Activated CD8-positive, alpha-beta memory T cell treated with anti-CD3 and anti-CD28 coated beads, Interleukin-2, amount 10 ng/mL, durations not matched to agents 7 days and 5 days (primary cell): ENCODE results near the gene CACNA1B. TPM values are rescaled to one million over a fixed set of nuclear protein-coding genes. Genes with fewer than 3 reads are reported as not detected.

ENCODE experiments used
- ATAC-seq: fragments of 150-1000 bp; cut with Tn5 transposase; one replicate; pipeline ENCODE4 v1.10.0; 2021; ENCODE audit warnings: moderate library complexity
- CTCF ChIA-PET: fragments of 350-600 bp; sonication (Branson Sonifier 250); formaldehyde crosslinking; loops from one replicate; lab custom pipeline; 2021; ENCODE audit warnings: antibody characterized with exemption; lab: Charles Lee
- DNase-seq: peaks from one replicate; pipeline ENCODE4 v3.0.0-alpha.2; 2020
- H3K27ac Mint-ChIP-seq: one replicate; pipeline ENCODE4 v1.8.0; 2021; ENCODE audit warnings: mild to moderate bottlenecking, mixed read lengths
- H3K27me3 Mint-ChIP-seq: one replicate; pipeline ENCODE4 v1.8.0; 2021; ENCODE audit warnings: mixed read lengths
- H3K36me3 Mint-ChIP-seq: one replicate; pipeline ENCODE4 v1.8.0; 2021; ENCODE audit warnings: mild to moderate bottlenecking, mixed read lengths
- H3K4me1 Mint-ChIP-seq: one replicate; pipeline ENCODE4 v1.8.0; 2021; ENCODE audit warnings: mixed read lengths
- H3K4me3 Mint-ChIP-seq: one replicate; pipeline ENCODE4 v1.8.0; 2021; ENCODE audit warnings: mild to moderate bottlenecking, moderate library complexity, mixed read lengths
- H3K9me3 Mint-ChIP-seq: one replicate; pipeline ENCODE4 v1.8.0; 2022; ENCODE audit warnings: low read depth, mixed read lengths
- total RNA-seq, 2 experiments: library from RNA; stranded (reverse); gene quantifications; one replicate each; pipeline ENCODE4 v1.2.3, GENCODE V29; 2021

CACNA1B gene
- total RNA-seq, 2 experiments from 2014 or later, result not detected

GRCh38 chr9:137987244-137988030 is 109.9 kb downstream of the CACNA1B start:
- no peak for DNase-seq
- H3K9me3 Mint-ChIP-seq, result no peaks in the 10 kb centered on the region
- CTCF ChIA-PET, result no interaction called here

GRCh38 chr9:137988051-137988450 is 110.5 kb downstream of the CACNA1B start:
- Mint-ChIP-seq H3K36me3 (no peaks in the 10 kb centered on the region), H3K27ac (no peak overlapping the region), H3K4me1 (no peaks in the 10 kb centered on the region), H3K4me3 (no peak overlapping the region), H3K9me3 (no peaks in the 10 kb centered on the region), H3K27me3 (peaks cover 29% of the 10 kb centered on the region)
- ATAC-seq (no peak), DNase-seq (no peak)
- CTCF ChIA-PET, result no interaction called here

More at GRCh38 chr9:137987244-137988030, 109.9 kb downstream of the CACNA1B start:
- Mint-ChIP-seq H3K4me1 (no peaks in the 10 kb centered on the region), H3K4me3 (no peak overlapping the region), H3K27ac (no peak overlapping the region), H3K27me3 (peaks cover 26% of the 10 kb centered on the region), H3K36me3 (no peaks in the 10 kb centered on the region)
- ATAC-seq, result no peak

- H3K27me3 Mint-ChIP-seq, result peaks cover 33% of the 10 kb centered on the region
- ATAC-seq (no peak), DNase-seq (no peak)
- no peak overlapping the region for H3K4me3 Mint-ChIP-seq
- CTCF ChIA-PET, result no interaction called here
- H3K9me3 Mint-ChIP-seq, result no peaks in the 10 kb centered on the region
- no peaks in the 10 kb centered on the region for H3K4me1 Mint-ChIP-seq
- no peak overlapping the region for H3K27ac Mint-ChIP-seq
- no peaks in the 10 kb centered on the region for H3K36me3 Mint-ChIP-seq
These were observed 111.1 kb downstream of the CACNA1B start for GRCh38 chr9:137988701-137989100.

GRCh38 chr9:137989156-137989555 is 111.6 kb downstream of the CACNA1B start:
- no peak overlapping the region for H3K27ac Mint-ChIP-seq
- no peak for DNase-seq
- H3K4me3 Mint-ChIP-seq, result no peak overlapping the region
- peaks cover 34% of the 10 kb centered on the region for H3K27me3 Mint-ChIP-seq
- H3K36me3 Mint-ChIP-seq, result no peaks in the 10 kb centered on the region
- ATAC-seq, result no peak
- H3K4me1 Mint-ChIP-seq, result no peaks in the 10 kb centered on the region
- CTCF ChIA-PET, result no interaction called here
- H3K9me3 Mint-ChIP-seq, result no peaks in the 10 kb centered on the region

- no peak overlapping the region for H3K27ac Mint-ChIP-seq
- H3K4me3 Mint-ChIP-seq, result no peak overlapping the region
- H3K27me3 Mint-ChIP-seq, result peaks cover 36% of the 10 kb centered on the region
- H3K36me3 Mint-ChIP-seq, result no peaks in the 10 kb centered on the region
- no peaks in the 10 kb centered on the region for H3K4me1 Mint-ChIP-seq
- CTCF ChIA-PET, result no interaction called here
- DNase-seq (no peak), ATAC-seq (no peak)
- no peaks in the 10 kb centered on the region for H3K9me3 Mint-ChIP-seq
These were observed 112.6 kb downstream of the CACNA1B start for GRCh38 chr9:137989999-137990715.

GRCh38 chr9:138003485-138004190 is 126.1 kb downstream of the CACNA1B start:
- CTCF ChIA-PET, result interaction anchor here (0.7 kb wide), 1 partner anchor 237 kb away, joined by 3 read pairs; no protein-coding TSS in a partner anchor
- H3K27me3 Mint-ChIP-seq, result peaks cover 3% of the 10 kb centered on the region
- H3K4me3 Mint-ChIP-seq, result no peak overlapping the region
- no peaks in the 10 kb centered on the region for H3K9me3 Mint-ChIP-seq
- H3K36me3 Mint-ChIP-seq, result no peaks in the 10 kb centered on the region
- DNase-seq (no peak), ATAC-seq (no peak)
- no peak overlapping the region for H3K27ac Mint-ChIP-seq
- H3K4me1 Mint-ChIP-seq, result no peaks in the 10 kb centered on the region

- CTCF ChIA-PET, result no interaction called here
- Mint-ChIP-seq H3K27ac (no peak overlapping the region), H3K36me3 (no peaks in the 10 kb centered on the region), H3K4me1 (no peaks in the 10 kb centered on the region), H3K4me3 (no peak overlapping the region), H3K9me3 (no peaks in the 10 kb centered on the region), H3K27me3 (no peaks in the 10 kb centered on the region)
- DNase-seq (peak; percentile 31), ATAC-seq (no peak)
These were observed 129.1 kb downstream of the CACNA1B start for GRCh38 chr9:138006576-138007233.

GRCh38 chr9:138007566-138007917 is 130.0 kb downstream of the CACNA1B start:
- H3K27me3 Mint-ChIP-seq, result no peaks in the 10 kb centered on the region
- no peaks in the 10 kb centered on the region for H3K4me1 Mint-ChIP-seq
- H3K9me3 Mint-ChIP-seq, result no peaks in the 10 kb centered on the region
- CTCF ChIA-PET, result no interaction called here
- no peak overlapping the region for H3K4me3 Mint-ChIP-seq
- H3K36me3 Mint-ChIP-seq, result no peaks in the 10 kb centered on the region
- DNase-seq, result peak; percentile 26
- H3K27ac Mint-ChIP-seq, result no peak overlapping the region
- ATAC-seq, result no peak

- Mint-ChIP-seq H3K4me1 (no peaks in the 10 kb centered on the region), H3K27ac (no peak overlapping the region), H3K36me3 (no peaks in the 10 kb centered on the region), H3K27me3 (no peaks in the 10 kb centered on the region), H3K4me3 (no peak overlapping the region), H3K9me3 (no peaks in the 10 kb centered on the region)
- CTCF ChIA-PET, result no interaction called here
- DNase-seq (peak; percentile 37), ATAC-seq (no peak)
These were observed 130.6 kb downstream of the CACNA1B start for GRCh38 chr9:138007918-138008841.

- H3K4me1 Mint-ChIP-seq, result no peaks in the 10 kb centered on the region
- no peak overlapping the region for H3K27ac Mint-ChIP-seq
- DNase-seq (peak; percentile 36), ATAC-seq (no peak)
- no peaks in the 10 kb centered on the region for H3K27me3 Mint-ChIP-seq
- no peak overlapping the region for H3K4me3 Mint-ChIP-seq
- CTCF ChIA-PET, result no interaction called here
- H3K9me3 Mint-ChIP-seq, result no peaks in the 10 kb centered on the region
- no peaks in the 10 kb centered on the region for H3K36me3 Mint-ChIP-seq
These were observed 131.6 kb downstream of the CACNA1B start for GRCh38 chr9:138009016-138009802.

GRCh38 chr9:138009803-138010690 is 132.5 kb downstream of the CACNA1B start:
- H3K4me3 Mint-ChIP-seq, result no peak overlapping the region
- CTCF ChIA-PET, result no interaction called here
- H3K9me3 Mint-ChIP-seq, result no peaks in the 10 kb centered on the region
- H3K36me3 Mint-ChIP-seq, result no peaks in the 10 kb centered on the region
- no peak overlapping the region for H3K27ac Mint-ChIP-seq
- DNase-seq, result peak; percentile 37
- no peaks in the 10 kb centered on the region for H3K27me3 Mint-ChIP-seq
- ATAC-seq, result no peak
- no peaks in the 10 kb centered on the region for H3K4me1 Mint-ChIP-seq
